Measurements from ENCODE around the gene DNAH17.

GRCh38 chr17:78428836-78429617 is 148.2 kb downstream of the DNAH17 start:
- TF ChIP-seq POLR2A (IDR thresholded peaks at IDR 0.05; ENCODE audit: borderline replicate concordance, extremely low read depth, insufficient read depth, insufficient read length) (no peak), JUND (IDR thresholded peaks at IDR 0.05) (no peak)
- TF ChIP-seq, protein P1, sequence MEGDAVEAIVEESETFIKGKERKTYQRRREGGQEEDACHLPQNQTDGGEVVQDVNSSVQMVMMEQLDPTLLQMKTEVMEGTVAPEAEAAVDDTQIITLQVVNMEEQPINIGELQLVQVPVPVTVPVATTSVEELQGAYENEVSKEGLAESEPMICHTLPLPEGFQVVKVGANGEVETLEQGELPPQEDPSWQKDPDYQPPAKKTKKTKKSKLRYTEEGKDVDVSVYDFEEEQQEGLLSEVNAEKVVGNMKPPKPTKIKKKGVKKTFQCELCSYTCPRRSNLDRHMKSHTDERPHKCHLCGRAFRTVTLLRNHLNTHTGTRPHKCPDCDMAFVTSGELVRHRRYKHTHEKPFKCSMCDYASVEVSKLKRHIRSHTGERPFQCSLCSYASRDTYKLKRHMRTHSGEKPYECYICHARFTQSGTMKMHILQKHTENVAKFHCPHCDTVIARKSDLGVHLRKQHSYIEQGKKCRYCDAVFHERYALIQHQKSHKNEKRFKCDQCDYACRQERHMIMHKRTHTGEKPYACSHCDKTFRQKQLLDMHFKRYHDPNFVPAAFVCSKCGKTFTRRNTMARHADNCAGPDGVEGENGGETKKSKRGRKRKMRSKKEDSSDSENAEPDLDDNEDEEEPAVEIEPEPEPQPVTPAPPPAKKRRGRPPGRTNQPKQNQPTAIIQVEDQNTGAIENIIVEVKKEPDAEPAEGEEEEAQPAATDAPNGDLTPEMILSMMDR (IDR thresholded peaks at IDR 0.05 in 2 of 3, conservative IDR thresholded peaks at IDR 0.05 in 1 of 3; ENCODE audit: borderline replicate concordance in 1 of 3, insufficient read depth in 1 of 3, low read depth in 2 of 3, low read length in 2 of 3) = no peak

Data from HCT116 (cell line).